Measurements from ENCODE around the gene EIF5AL1.

The EIF5AL1 gene

GRCh38 chr10:79468015-79468560, 44.2 kb upstream of the EIF5AL1 start:
- no peak overlapping the region for H3K4me3 ChIP-seq (ENCODE audit: low read depth, low read length, poor library complexity, severe bottlenecking)
- no peaks in the 10 kb centered on the region for H3K36me3 ChIP-seq (ENCODE audit: insufficient read depth, low read length)
- no peaks in the 10 kb centered on the region for H3K79me2 ChIP-seq (ENCODE audit: insufficient read depth, low read length)
- TF ChIP-seq CTCF (IDR thresholded peaks at IDR 0.05; ENCODE audit: low read length) (no peak), EZH2 (IDR thresholded peaks at IDR 0.05; ENCODE audit: borderline replicate concordance, low read length) (no peak)
- no peaks in the 10 kb centered on the region for H3K4me1 ChIP-seq (ENCODE audit: insufficient read depth, low read length, severe bottlenecking)
- no peaks in the 10 kb centered on the region for H3K9me3 ChIP-seq (ENCODE audit: low read length)
- no peaks in the 10 kb centered on the region for H3K27me3 ChIP-seq (ENCODE audit: insufficient read depth, low read length)
- no peak overlapping the region for H3K4me2 ChIP-seq (ENCODE audit: low read length)
- H3K9me2 ChIP-seq (ENCODE audit: low read depth, low read length), result no peaks in the 10 kb centered on the region
- H3K9ac ChIP-seq (ENCODE audit: low read length), result no peak overlapping the region
- H4K20me1 ChIP-seq (ENCODE audit: insufficient read depth, low read length), result no peaks in the 10 kb centered on the region
- H2AFZ ChIP-seq (ENCODE audit: low read length), result no peak overlapping the region
- H3F3A ChIP-seq (ENCODE audit: insufficient read depth, low read length), result no peaks in the 10 kb centered on the region
- H3K27ac ChIP-seq (ENCODE audit: low read depth, low read length, poor library complexity, severe bottlenecking), result no peak overlapping the region

DNA sequence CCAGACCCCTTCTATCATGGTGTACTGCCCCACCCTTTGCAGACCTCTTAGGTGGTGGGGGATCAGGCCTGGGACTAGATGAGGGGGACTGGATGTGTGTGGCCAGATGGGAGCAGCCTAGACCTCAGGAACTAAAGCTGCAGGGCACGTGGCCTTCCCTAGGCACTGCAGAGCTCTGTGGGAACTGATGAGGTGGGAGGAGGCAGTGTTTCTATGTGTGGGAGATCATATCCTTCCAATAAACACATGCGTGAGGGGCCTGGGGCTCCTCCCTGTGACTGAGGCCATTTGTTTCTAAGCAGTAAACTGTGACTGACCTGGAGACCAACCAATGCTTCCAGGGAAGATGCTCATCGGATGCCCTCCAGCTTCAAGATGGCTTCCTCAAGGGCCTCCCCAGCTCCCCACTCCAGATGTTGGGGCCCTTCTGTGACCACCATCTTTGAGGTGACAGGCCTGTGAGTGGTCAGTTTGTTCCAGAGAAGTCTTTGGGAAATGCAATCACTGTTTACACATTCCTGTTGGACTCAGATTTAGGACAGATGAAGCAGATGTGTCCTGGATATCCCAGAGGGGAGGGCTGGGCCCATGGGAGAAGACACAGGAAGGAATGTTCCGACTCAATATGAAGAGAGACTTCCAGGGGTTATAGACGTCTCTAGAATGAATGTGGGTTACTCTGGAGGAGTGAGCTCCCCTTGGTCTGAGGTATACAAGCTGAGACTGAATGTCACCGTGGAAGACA, 43.3 kb upstream of the EIF5AL1 start:
- Histone ChIP-seq H3K4me2 (ENCODE audit: low read length) (no peak overlapping the region), H3K9ac (ENCODE audit: low read length) (no peak overlapping the region), H3K27ac (ENCODE audit: low read depth, low read length, poor library complexity, severe bottlenecking) (no peak overlapping the region), H3K36me3 (ENCODE audit: insufficient read depth, low read length) (no peaks in the 10 kb centered on the region), H3K9me3 (ENCODE audit: low read length) (no peaks in the 10 kb centered on the region), H2AFZ (ENCODE audit: low read length) (no peak overlapping the region), H3K79me2 (ENCODE audit: insufficient read depth, low read length) (no peaks in the 10 kb centered on the region), H3K9me2 (ENCODE audit: low read depth, low read length) (no peaks in the 10 kb centered on the region), H4K20me1 (ENCODE audit: insufficient read depth, low read length) (no peaks in the 10 kb centered on the region), H3K4me1 (ENCODE audit: insufficient read depth, low read length, severe bottlenecking) (no peaks in the 10 kb centered on the region), H3K4me3 (ENCODE audit: low read depth, low read length, poor library complexity, severe bottlenecking) (no peak overlapping the region), H3K27me3 (ENCODE audit: insufficient read depth, low read length) (no peaks in the 10 kb centered on the region), H3F3A (ENCODE audit: insufficient read depth, low read length) (no peaks in the 10 kb centered on the region)
- TF ChIP-seq EZH2 (IDR thresholded peaks at IDR 0.05; ENCODE audit: borderline replicate concordance, low read length), result no peak

DNA sequence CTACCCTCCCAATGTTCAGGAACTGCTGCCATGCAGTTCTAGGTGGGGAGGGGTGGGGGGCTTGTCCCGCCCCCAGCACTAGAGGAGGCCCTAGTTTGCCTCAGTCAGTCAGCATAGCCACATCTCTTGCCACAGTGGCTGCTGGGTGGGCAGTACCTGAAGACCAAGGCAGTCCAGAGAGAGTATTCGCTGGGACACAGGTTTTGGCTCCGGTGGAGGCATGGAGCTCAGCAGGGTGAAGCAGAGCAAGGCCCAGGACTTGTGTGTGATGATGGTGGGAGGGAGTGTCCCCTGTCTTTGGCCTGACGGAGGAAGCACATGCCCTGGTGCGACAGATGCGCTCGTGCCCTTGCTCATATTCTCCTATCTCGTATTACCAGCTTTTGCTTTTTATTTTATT, 42.2 kb upstream of the EIF5AL1 start:
- H3K4me1 ChIP-seq (ENCODE audit: insufficient read depth, low read length, severe bottlenecking), result no peaks in the 10 kb centered on the region
- no peaks in the 10 kb centered on the region for H3K27me3 ChIP-seq (ENCODE audit: insufficient read depth, low read length)
- no peak overlapping the region for H3K9ac ChIP-seq (ENCODE audit: low read length)

More for the DNA sequence above, 42.2 kb upstream of the EIF5AL1 start:
- Histone ChIP-seq H2AFZ (ENCODE audit: low read length) (no peak overlapping the region), H3K79me2 (ENCODE audit: insufficient read depth, low read length) (no peaks in the 10 kb centered on the region), H3F3A (ENCODE audit: insufficient read depth, low read length) (no peaks in the 10 kb centered on the region), H3K36me3 (ENCODE audit: insufficient read depth, low read length) (no peaks in the 10 kb centered on the region), H3K4me2 (ENCODE audit: low read length) (no peak overlapping the region), H3K9me3 (ENCODE audit: low read length) (no peaks in the 10 kb centered on the region), H3K9me2 (ENCODE audit: low read depth, low read length) (no peaks in the 10 kb centered on the region), H3K4me3 (ENCODE audit: low read depth, low read length, poor library complexity, severe bottlenecking) (no peak overlapping the region), H4K20me1 (ENCODE audit: insufficient read depth, low read length) (no peaks in the 10 kb centered on the region), H3K27ac (ENCODE audit: low read depth, low read length, poor library complexity, severe bottlenecking) (no peak overlapping the region)
- TF ChIP-seq CTCF (IDR thresholded peaks at IDR 0.05; ENCODE audit: low read length), result no peak
- TF ChIP-seq EZH2 (IDR thresholded peaks at IDR 0.05; ENCODE audit: borderline replicate concordance, low read length), result no peak

Data from OCI-LY1 (cell line).